ENCODE measurements around the gene RFX5. TPM values are rescaled to one million over a fixed set of nuclear protein-coding genes. Genes with fewer than 3 reads are reported as not detected.

RFX5 gene
- total RNA-seq, 1 experiment from 2014 or later, result 39.3 TPM

- DNase-seq (ENCODE audit: low read depth), result no peak
Measured at GRCh38 chr1:151325231-151325630, 21.8 kb downstream of the RFX5 start.

- DNase-seq (ENCODE audit: low read depth), result no peak
Measured at GRCh38 chr1:151324390-151324930, 22.6 kb downstream of the RFX5 start.

GRCh38 chr1:151318975-151319374 is 28.1 kb downstream of the RFX5 start:
- DNase-seq (ENCODE audit: low read depth), result no peak

GRCh38 chr1:151315565-151316235 is 31.4 kb downstream of the RFX5 start:
- no peak for DNase-seq (ENCODE audit: low read depth)

- peak; percentile 64 for DNase-seq (ENCODE audit: low read depth)
Measured at GRCh38 chr1:151314137-151314875, 32.7 kb downstream of the RFX5 start.

GRCh38 chr1:151313501-151313900 is 33.6 kb downstream of the RFX5 start:
- no peak for DNase-seq (ENCODE audit: low read depth)

GRCh38 chr1:151312826-151313225 is 34.2 kb downstream of the RFX5 start:
- DNase-seq (ENCODE audit: low read depth), result no peak

- DNase-seq (ENCODE audit: low read depth), result no peak
Measured at GRCh38 chr1:151312411-151312810, 34.6 kb downstream of the RFX5 start.

GRCh38 chr1:151311589-151312331 is 35.3 kb downstream of the RFX5 start:
- DNase-seq (ENCODE audit: low read depth), result peak; percentile 99

GRCh38 chr1:151311011-151311410 is 36.0 kb downstream of the RFX5 start:
- DNase-seq (ENCODE audit: low read depth), result no peak

- DNase-seq (ENCODE audit: low read depth), result peak; percentile 37
Measured at GRCh38 chr1:151309811-151310323, 37.2 kb downstream of the RFX5 start.

- DNase-seq (ENCODE audit: low read depth), result no peak
Measured at GRCh38 chr1:151294742-151295462, 52.1 kb downstream of the RFX5 start.

GRCh38 chr1:151293093-151293492 is 54.0 kb downstream of the RFX5 start:
- no peak for DNase-seq (ENCODE audit: low read depth)

GRCh38 chr1:151292207-151293030 is 54.6 kb downstream of the RFX5 start:
- DNase-seq (ENCODE audit: low read depth), result no peak

- DNase-seq (ENCODE audit: low read depth), result no peak
Measured at GRCh38 chr1:151290709-151291303, 56.2 kb downstream of the RFX5 start.

Other genes with a start within 250 kb of the RFX5 start
- gene SEMA6C, start 200.6 kb downstream of the RFX5 start, total RNA-seq (2014; rRNA removed; shearing (Covaris generic)), result 0.40 TPM in 1 of 2 replicates, not detected in the other
- gene TNFAIP8L2, start 190.6 kb downstream of the RFX5 start, total RNA-seq (2014; rRNA removed; shearing (Covaris generic)), result not detected in 2 replicates
- 11.4 and 13.4 TPM in 2 replicates for gene LYSMD1, start 181.3 kb downstream of the RFX5 start, total RNA-seq (2014; rRNA removed; shearing (Covaris generic))
- gene SCNM1, start 181.1 kb downstream of the RFX5 start, total RNA-seq (2014; rRNA removed; shearing (Covaris generic)), result 76.8 and 90.9 TPM in 2 replicates
- gene TMOD4, start 171.3 kb downstream of the RFX5 start, total RNA-seq (2014; rRNA removed; shearing (Covaris generic)), result 0.23 TPM in 1 of 2 replicates, not detected in the other
- gene VPS72, start 157.1 kb downstream of the RFX5 start, total RNA-seq (2014; rRNA removed; shearing (Covaris generic)), result 91.0 and 95.0 TPM in 2 replicates
- gene PIP5K1A, start 148.7 kb downstream of the RFX5 start, total RNA-seq (2014; rRNA removed; shearing (Covaris generic)), result 19.6 and 30.9 TPM in 2 replicates
- gene PSMD4, start 92.5 kb downstream of the RFX5 start, total RNA-seq (2014; rRNA removed; shearing (Covaris generic)), result 412 and 482 TPM in 2 replicates
- 11.4 and 11.9 TPM in 2 replicates for gene ZNF687, start 65.0 kb downstream of the RFX5 start, total RNA-seq (2014; rRNA removed; shearing (Covaris generic))
- gene PI4KB, start 19.8 kb downstream of the RFX5 start, total RNA-seq (2014; rRNA removed; shearing (Covaris generic)), result 23.0 and 39.6 TPM in 2 replicates
- 0.65 and 1.8 TPM in 2 replicates for gene SELENBP1, start 25.5 kb upstream of the RFX5 start, total RNA-seq (2014; rRNA removed; shearing (Covaris generic))
- gene PSMB4, start 52.3 kb upstream of the RFX5 start, total RNA-seq (2014; rRNA removed; shearing (Covaris generic)), result 662 and 883 TPM in 2 replicates
- 8.9 and 13.7 TPM in 2 replicates for gene POGZ, start 112.2 kb upstream of the RFX5 start, total RNA-seq (2014; rRNA removed; shearing (Covaris generic))
- 3.5 and 4.1 TPM in 2 replicates for gene CGN, start 164.1 kb upstream of the RFX5 start, total RNA-seq (2014; rRNA removed; shearing (Covaris generic))
- gene TUFT1, start 193.1 kb upstream of the RFX5 start, total RNA-seq (2014; rRNA removed; shearing (Covaris generic)), result 17.9 and 19.4 TPM in 2 replicates

All from Daoy (cell line).